CD14-positive monocyte (primary cell): ENCODE results near the gene CPA3. TPM values are rescaled to one million over a fixed set of nuclear protein-coding genes. Genes with fewer than 3 reads are reported as not detected.

Experiments
- DNase-seq, 3 donors: peaks; one replicate each; pipeline ENCODE4 v3.0.0-alpha.2; 2011 to 2022
- H2AFZ ChIP-seq: 2 replicates; pipeline ENCODE4 v1.6.0; 2012; ENCODE audit warnings: mild to moderate bottlenecking, low read depth, low read length, inconsistent platforms; ENCODE audit not compliant: insufficient read depth, poor library complexity, severe bottlenecking
- H3K27ac ChIP-seq, 2 donors: 1 replicate in 1 of 2; 2 replicates in 1 of 2; pipeline ENCODE4 v1.5.1; 2012 to 2013; ENCODE audit warnings: low read length in 2 of 2, control low read depth in 1 of 2, inconsistent platforms in 1 of 2, low read depth in 1 of 2, mild to moderate bottlenecking in 1 of 2
- H3K27me3 ChIP-seq, 2 donors: one replicate each; pipeline versions ENCODE4 v1.6.0 to v1.6.1; 2011 to 2013; ENCODE audit warnings: low read length in 2 of 2; ENCODE audit not compliant: control insufficient read depth in 2 of 2, insufficient read depth in 2 of 2
- H3K36me3 ChIP-seq, 2 donors: replicated peaks in 1 of 2; 1 replicate in 1 of 2; 2 replicates in 1 of 2; pipeline versions ENCODE4 v1.5.1 to v1.6.1; 2012 to 2013; ENCODE audit warnings: low read length in 2 of 2, control low read depth in 1 of 2, inconsistent platforms in 1 of 2, mild to moderate bottlenecking in 1 of 2; ENCODE audit not compliant: insufficient read depth in 2 of 2, control insufficient read depth in 1 of 2
- H3K4me1 ChIP-seq, 2 donors: 1 replicate in 1 of 2; 2 replicates in 1 of 2; pipeline versions ENCODE4 v1.5.1 to v1.6.1; 2012 to 2013; ENCODE audit warnings: low read length in 2 of 2, control low read depth in 1 of 2, inconsistent platforms in 1 of 2, mild to moderate bottlenecking in 1 of 2, moderate library complexity in 1 of 2; ENCODE audit not compliant: insufficient read depth in 2 of 2, control insufficient read depth in 1 of 2
- H3K4me2 ChIP-seq: replicated peaks from 2 replicates; pipeline ENCODE3; 2012; ENCODE audit warnings: low read length, moderate library complexity, mild to moderate bottlenecking; ENCODE audit not compliant: poor library complexity, severe bottlenecking; ENCODE audit errors: extremely low read depth
- H3K4me3 ChIP-seq, 3 experiments: fragments of 200-600 bp in 1 of 3; sonication (generic) in 1 of 3; replicated peaks in 1 of 3; 1 replicate in 2 of 3; 2 replicates in 1 of 3; pipeline ENCODE4 v1.5.1; 2011 to 2013; ENCODE audit warnings: low read length in 3 of 3, mild to moderate bottlenecking in 3 of 3, control low read depth in 2 of 3, low read depth in 2 of 3, inconsistent platforms in 1 of 3, moderate library complexity in 1 of 3
- H3K79me2 ChIP-seq: 2 replicates; pipeline ENCODE4 v1.6.0; 2012; ENCODE audit warnings: mild to moderate bottlenecking, control low read depth, inconsistent platforms, low read length, moderate library complexity; ENCODE audit not compliant: insufficient read depth
- H3K9ac ChIP-seq: 2 replicates; pipeline ENCODE4 v1.6.0; 2017; ENCODE audit warnings: low read length, mild to moderate bottlenecking; ENCODE audit not compliant: insufficient read depth, poor library complexity, severe bottlenecking
- H3K9me3 ChIP-seq, 2 donors: replicated peaks in 1 of 2; 1 replicate in 1 of 2; 2 replicates in 1 of 2; pipeline versions ENCODE4 v1.5.1 to v1.6.1; 2012 to 2013; ENCODE audit warnings: low read length in 2 of 2, control low read depth in 1 of 2; ENCODE audit not compliant: control insufficient read depth in 1 of 2, insufficient read depth in 1 of 2
- H4K20me1 ChIP-seq: 2 replicates; pipeline ENCODE4 v1.6.0; 2012; ENCODE audit warnings: mild to moderate bottlenecking, low read length, control low read depth, moderate library complexity; ENCODE audit not compliant: insufficient read depth
- H3K27ac Mint-ChIP-seq, 7 donors: one replicate each; pipeline ENCODE4 v1.8.0; 2020; ENCODE audit warnings: mild to moderate bottlenecking in 7 of 7, mixed read lengths in 7 of 7, moderate library complexity in 6 of 7, inconsistent platforms in 2 of 7
- H3K27me3 Mint-ChIP-seq, 3 donors: one replicate each; pipeline ENCODE4 v1.8.0; 2021 to 2022; ENCODE audit warnings: low read depth in 3 of 3, mild to moderate bottlenecking in 3 of 3, mixed read lengths in 3 of 3, moderate library complexity in 3 of 3, inconsistent platforms in 1 of 3
- H3K36me3 Mint-ChIP-seq, 2 donors: one replicate each; pipeline ENCODE4 v1.8.0; 2020; ENCODE audit warnings: mixed read lengths in 2 of 2, inconsistent platforms in 1 of 2, mild to moderate bottlenecking in 1 of 2
- H3K4me1 Mint-ChIP-seq: one replicate; pipeline ENCODE4 v1.8.0; 2020; ENCODE audit warnings: mild to moderate bottlenecking, mixed read lengths
- H3K4me3 Mint-ChIP-seq, 2 donors: one replicate each; pipeline ENCODE4 v1.8.0; 2020; ENCODE audit warnings: mild to moderate bottlenecking in 2 of 2, mixed read lengths in 2 of 2, moderate library complexity in 1 of 2
- H3K9me3 Mint-ChIP-seq, 7 donors: one replicate each; pipeline ENCODE4 v1.8.0; 2020 to 2022; ENCODE audit warnings: mixed read lengths in 7 of 7, mild to moderate bottlenecking in 6 of 7, moderate library complexity in 6 of 7, inconsistent platforms in 2 of 7
- CTCF ChIP-seq: fragments of 200-600 bp; IDR thresholded peaks from one replicate; pipeline ENCODE4 v1.8.0; 2022; ENCODE audit warnings: antibody characterized with exemption, mild to moderate bottlenecking
- WGBS: methylation state at CpG from one replicate; pipeline ENCODE4 v1.1.5; 2013; ENCODE audit warnings: missing lambda C conversion rate; ENCODE audit not compliant: insufficient coverage; 5-methylcytosine and 5-hydroxymethylcytosine counted together
- intact Hi-C, 2 donors: fragments of 100-400 bp; cut with micrococcal nuclease; formaldehyde crosslinking; loops; one replicate each; pipeline versions ENCODE4 v1.15.0 to v1.15.1; 2023
- polyA plus RNA-seq, 3 donors: library from polyadenylated mRNA; depleted of rRNA in 1 of 3; unstranded in 2 of 3; stranded (reverse) in 1 of 3; fragments of 300-500 nt in 2 of 3; fragments of >200 nt in 1 of 3; fragmentation: Illumina TruSeq in 2 of 3; gene quantifications; 1 replicate in 2 of 3; 2 replicates in 1 of 3; pipeline ENCODE4 v1.2.3, GENCODE V29; 2012 to 2021

The CPA3 gene
- polyA plus RNA-seq, 3 donors = not detected

- Histone ChIP-seq H3K27ac (no peak overlapping the region), H3K9ac (no peak overlapping the region), H3K27me3 (no peaks in the 10 kb centered on the region), H3K79me2 (no peaks in the 10 kb centered on the region), H3K4me3 (no peak overlapping the region), H3K36me3 (no peaks in the 10 kb centered on the region), H4K20me1 (no peaks in the 10 kb centered on the region), H3K4me2 (no peak overlapping the region), H3K9me3 (peaks cover 0 to 3% of the 10 kb centered on the region in 2 donors), H2AFZ (no peak overlapping the region), H3K4me1 (no peaks in the 10 kb centered on the region)
- no CpG with 5 or more reads among the region's 2 CpGs for WGBS
- no peaks in the 10 kb centered on the region for H3K4me1 Mint-ChIP-seq
- no peak for TF ChIP-seq CTCF
- peaks cover 0 to 3% (median 3%) of the 10 kb centered on the region in 3 donors for H3K27me3 Mint-ChIP-seq
- H3K4me3 Mint-ChIP-seq = no peak overlapping the region
- H3K36me3 Mint-ChIP-seq = no peaks in the 10 kb centered on the region
- H3K27ac Mint-ChIP-seq = no peak overlapping the region
- intact Hi-C loops = no loop called here
- H3K9me3 Mint-ChIP-seq = peaks cover 0 to 11% (median 5%) of the 10 kb centered on the region in 7 donors
- no peak for DNase-seq
Observed at GRCh38 chr3:148889828-148890227, 24.7 kb downstream of the CPA3 start.

GRCh38 chr3:148896062-148896461 lies 31.0 kb downstream of the CPA3 start:
- Histone ChIP-seq H3K4me2 (no peak overlapping the region), H3K9ac (no peak overlapping the region), H3K79me2 (no peaks in the 10 kb centered on the region), H4K20me1 (no peaks in the 10 kb centered on the region), H3K36me3 (no peaks in the 10 kb centered on the region), H2AFZ (no peak overlapping the region), H3K27ac (no peak overlapping the region), H3K9me3 (peaks cover 0 to 3% of the 10 kb centered on the region in 2 donors), H3K27me3 (no peaks in the 10 kb centered on the region), H3K4me1 (no peaks in the 10 kb centered on the region), H3K4me3 (no peak overlapping the region)
- H3K27me3 Mint-ChIP-seq = peaks cover 0 to 6% (median 3%) of the 10 kb centered on the region in 3 donors
- TF ChIP-seq CTCF = no peak
- WGBS = 90% methylated on average over 2 of the region's 3 CpGs
- no peak overlapping the region for H3K4me3 Mint-ChIP-seq
- no peaks in the 10 kb centered on the region for H3K4me1 Mint-ChIP-seq
- H3K27ac Mint-ChIP-seq = no peak overlapping the region
- peaks cover 0 to 11% (median 5%) of the 10 kb centered on the region in 7 donors for H3K9me3 Mint-ChIP-seq
- intact Hi-C loops = no loop called here
- DNase-seq = no peak
- H3K36me3 Mint-ChIP-seq = no peaks in the 10 kb centered on the region
